Ovary (tissue), 3 donors: ENCODE data around the gene FLYWCH1.

Source experiments
- CTCF ChIP-seq, 3 donors: fragments of 450-650 bp in 2 of 3; fragments of 200-600 bp in 1 of 3; IDR thresholded peaks; one replicate each; pipeline versions ENCODE4 v1.5.1 to v1.8.0; 2016 to 2022; ENCODE audit warnings: antibody characterized with exemption in 3 of 3, mild to moderate bottlenecking in 1 of 3
- EP300 ChIP-seq: sonication (generic); formaldehyde crosslinking; IDR thresholded peaks from one replicate; pipeline ENCODE4 v1.6.1; 2017; ENCODE audit warnings: antibody characterized with exemption
- POLR2A ChIP-seq: fragments of 450-650 bp; IDR thresholded peaks from one replicate; pipeline ENCODE4 v1.6.1; 2017; ENCODE audit warnings: antibody characterized with exemption, mild to moderate bottlenecking, moderate library complexity
- donor health status: DM: no; HTN: no; CAD: no.

- no peak for TF ChIP-seq EP300
- TF ChIP-seq CTCF (IDR thresholded peaks at IDR 0.05): no peak
- no peak for TF ChIP-seq POLR2A
These were observed 12.1 kb upstream of the FLYWCH1 start for GRCh38 chr16:2899564-2900072.
